Liver (tissue), 9 donors: ENCODE measurements around the gene CLPX. TPM values are rescaled to one million over a fixed set of nuclear protein-coding genes. Genes with fewer than 3 reads are reported as not detected.
"Not testable (repeated sequence)": the region's sequence is repeated elsewhere in the genome, so short reads cannot be mapped to it uniquely, and the experiment has no call there.

Experiments used
- DNase-seq: peaks from one replicate; pipeline ENCODE4 v3.0.0-alpha.2; 2017; ENCODE audit warnings: low spot score
- H3K27ac ChIP-seq, 2 donors: one replicate each; pipeline ENCODE4 v1.7.0; 2013; ENCODE audit warnings: inconsistent platforms in 2 of 2, low read length in 2 of 2, control low read depth in 1 of 2, low read depth in 1 of 2, mild to moderate bottlenecking in 1 of 2
- H3K27me3 ChIP-seq, 4 donors: one replicate each; pipeline versions ENCODE4 v1.6.1 to v1.7.0; 2013; ENCODE audit warnings: low read length in 3 of 4, inconsistent platforms in 1 of 4, mild to moderate bottlenecking in 1 of 4, moderate library complexity in 1 of 4; ENCODE audit not compliant: control insufficient read depth in 4 of 4, insufficient read depth in 4 of 4
- H3K36me3 ChIP-seq, 4 donors: one replicate each; pipeline versions ENCODE4 v1.6.1 to v1.7.0; 2013; ENCODE audit warnings: low read length in 3 of 4, mild to moderate bottlenecking in 3 of 4, low read depth in 1 of 4, moderate library complexity in 1 of 4; ENCODE audit not compliant: control insufficient read depth in 4 of 4, insufficient read depth in 3 of 4
- H3K4me1 ChIP-seq, 4 donors: one replicate each; pipeline versions ENCODE4 v1.6.1 to v1.7.0; 2013; ENCODE audit warnings: low read length in 3 of 4, mild to moderate bottlenecking in 3 of 4, moderate library complexity in 1 of 4; ENCODE audit not compliant: control insufficient read depth in 4 of 4, insufficient read depth in 4 of 4
- H3K4me3 ChIP-seq, 3 donors: one replicate each; pipeline versions ENCODE4 v1.6.1 to v1.7.0; 2013; ENCODE audit warnings: low read length in 3 of 3, control low read depth in 1 of 3, low read depth in 1 of 3, mild to moderate bottlenecking in 1 of 3
- H3K9ac ChIP-seq, 2 donors: one replicate each; pipeline ENCODE4 v1.7.0; 2013; ENCODE audit warnings: low read length in 2 of 2, mild to moderate bottlenecking in 2 of 2, moderate library complexity in 2 of 2, control low read depth in 1 of 2, low read depth in 1 of 2
- H3K9me3 ChIP-seq, 4 donors: one replicate each; pipeline versions ENCODE4 v1.6.1 to v1.7.0; 2013; ENCODE audit warnings: low read length in 3 of 4; ENCODE audit not compliant: control insufficient read depth in 4 of 4
- EGR1 ChIP-seq, 2 donors: IDR thresholded peaks; 2 replicates each; pipeline ENCODE4 v1.6.1; 2016 to 2018; ENCODE audit warnings: antibody characterized with exemption in 2 of 2, low read depth in 2 of 2
- FOXA1 ChIP-seq: IDR thresholded peaks from 2 replicates; pipeline ENCODE4 v1.6.1; 2016; ENCODE audit warnings: antibody characterized with exemption
- FOXA2 ChIP-seq: IDR thresholded peaks from 2 replicates; pipeline ENCODE4 v1.6.1; 2016; ENCODE audit warnings: antibody characterized with exemption
- GABPA ChIP-seq, 2 donors: IDR thresholded peaks in 1 of 2; conservative IDR thresholded peaks in 1 of 2; 2 replicates each; pipeline ENCODE4 v1.6.1; 2016; ENCODE audit warnings: antibody characterized with exemption in 2 of 2, mild to moderate bottlenecking in 1 of 2, moderate library complexity in 1 of 2
- HNF4A ChIP-seq, 2 donors: conservative IDR thresholded peaks; 2 replicates each; pipeline ENCODE4 v1.6.1; 2016; ENCODE audit warnings: antibody characterized with exemption in 2 of 2, mild to moderate bottlenecking in 2 of 2
- HNF4G ChIP-seq: IDR thresholded peaks from 2 replicates; pipeline ENCODE4 v1.6.1; 2016; ENCODE audit warnings: antibody characterized with exemption
- JUND ChIP-seq, 2 donors: IDR thresholded peaks; 2 replicates each; pipeline ENCODE4 v1.6.1; 2016; ENCODE audit warnings: antibody characterized with exemption in 2 of 2
- MAX ChIP-seq: IDR thresholded peaks from 2 replicates; pipeline ENCODE4 v1.6.1; 2016; ENCODE audit warnings: antibody characterized with exemption
- NR2F2 ChIP-seq: IDR thresholded peaks from 2 replicates; pipeline ENCODE4 v1.6.1; 2016; ENCODE audit warnings: antibody characterized with exemption
- RAD21 ChIP-seq, 2 donors: IDR thresholded peaks; 2 replicates each; pipeline ENCODE4 v1.6.1; 2016; ENCODE audit warnings: antibody characterized with exemption in 2 of 2, mild to moderate bottlenecking in 2 of 2
- RXRA ChIP-seq, 2 donors: IDR thresholded peaks; 2 replicates each; pipeline ENCODE4 v1.6.1; 2017 to 2018; ENCODE audit warnings: antibody characterized with exemption in 2 of 2, mild to moderate bottlenecking in 1 of 2
- SP1 ChIP-seq: IDR thresholded peaks from 2 replicates; pipeline ENCODE4 v1.6.1; 2018; ENCODE audit warnings: antibody characterized with exemption, mild to moderate bottlenecking
- TAF1 ChIP-seq: conservative IDR thresholded peaks from 2 replicates; pipeline ENCODE4 v1.6.1; 2016; ENCODE audit warnings: antibody characterized with exemption, mild to moderate bottlenecking
- YY1 ChIP-seq: IDR thresholded peaks from 2 replicates; pipeline ENCODE4 v1.6.1; 2016; ENCODE audit warnings: antibody characterized with exemption, mild to moderate bottlenecking
- ZBTB33 ChIP-seq: IDR thresholded peaks from 2 replicates; pipeline ENCODE4 v1.6.1; 2016; ENCODE audit warnings: antibody characterized with exemption
- WGBS: extraction: QIAGEN DNeasy Blood & Tissue Kit; methylation state at CpG from one replicate; pipeline ENCODE4 v1.1.7; 2013; 5-methylcytosine and 5-hydroxymethylcytosine counted together
- polyA plus RNA-seq, 2 donors: library from polyadenylated mRNA; stranded (reverse) in 1 of 2; unstranded in 1 of 2; fragments of 200-250 nt in 1 of 2; fragments of >200 nt in 1 of 2; fragmentation: Nextera tagmentation in 1 of 2; extraction: Ambion mirVana in 1 of 2; gene quantifications; one replicate each; pipeline versions ENCODE4 v1.2.1 to v1.2.3, GENCODE V29; 2013 to 2015
- total RNA-seq, 2 donors: library from RNA; depleted of rRNA; stranded (reverse); fragments of >200 nt; gene quantifications; one replicate each; pipeline ENCODE4 v1.2.3, GENCODE V29; 2014
- TF ChIP-seq, protein P1 (sequence below): IDR thresholded peaks from 2 replicates; pipeline ENCODE4 v1.6.1; 2016; ENCODE audit warnings: antibody characterized with exemption
- TF ChIP-seq, protein P2 (sequence below): IDR thresholded peaks from 2 replicates; pipeline ENCODE4 v1.6.1; 2016; ENCODE audit warnings: antibody characterized with exemption, mild to moderate bottlenecking
- TF ChIP-seq, protein P3 (sequence below): fragments of 150-350 bp; IDR thresholded peaks from 2 replicates; pipeline ENCODE4 v1.5.1; 2017; ENCODE audit warnings: improper control_type of control experiment, low read depth, low read length; ENCODE audit not compliant: missing input control
- donor health status: healthy.
- donor health status: healthy.
- donor health status: healthy.
- donor health status: healthy.
- donor health status: healthy.

The CLPX gene
- total and polyA plus RNA-seq, 4 donors, result 24.8 to 79.4 (median 41.0) TPM

DNA sequence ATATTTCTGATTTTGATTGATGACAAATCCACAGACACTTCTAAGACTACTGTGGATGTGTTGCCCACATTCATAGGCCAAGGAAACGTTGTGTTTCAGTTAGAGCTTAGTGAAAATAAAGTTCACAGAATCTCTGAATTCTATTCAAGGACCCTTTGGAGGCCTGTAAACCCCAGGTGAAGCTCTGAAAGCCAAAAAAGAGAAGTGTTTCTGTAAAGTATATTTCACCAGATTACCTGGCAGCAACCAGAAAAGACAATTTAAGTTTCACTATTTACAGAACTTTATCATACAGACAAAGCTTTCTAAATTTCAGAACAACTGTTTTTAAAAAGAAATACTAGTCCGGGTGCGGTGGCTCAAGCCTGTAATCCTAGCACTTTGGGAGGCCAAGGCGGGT is 2.6 kb downstream of the CLPX start:
- H3K9me3 ChIP-seq, result no peaks in the 10 kb centered on the region
- H3K9ac ChIP-seq, result peak overlapping the region in 1 of 2 donors; percentile 19
- H3K27ac ChIP-seq, result peak overlapping the region in 1 of 2 donors; percentile 0
- DNase-seq, result no peak
- peaks cover 2 to 20% (median 10%) of the 10 kb centered on the region in 4 donors for H3K36me3 ChIP-seq
- WGBS, result 70% methylated on average over 4 of the region's 4 CpGs
- TF ChIP-seq EGR1 (IDR thresholded peaks at IDR 0.05; ENCODE audit: low read depth in 2 of 2) (no peak), GABPA (IDR thresholded peaks at IDR 0.05 in 1 of 2, conservative IDR thresholded peaks at IDR 0.05 in 1 of 2) (no peak), SP1 (no peak), HNF4G (no peak)
- TF ChIP-seq, protein P1, sequence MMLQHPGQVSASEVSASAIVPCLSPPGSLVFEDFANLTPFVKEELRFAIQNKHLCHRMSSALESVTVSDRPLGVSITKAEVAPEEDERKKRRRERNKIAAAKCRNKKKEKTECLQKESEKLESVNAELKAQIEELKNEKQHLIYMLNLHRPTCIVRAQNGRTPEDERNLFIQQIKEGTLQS, result no peak
- peak overlapping the region in 1 of 3 donors; percentile 25 for H3K4me3 ChIP-seq
- no peaks in the 10 kb centered on the region for H3K27me3 ChIP-seq
- peaks cover 9 to 26% (median 20%) of the 10 kb centered on the region in 4 donors for H3K4me1 ChIP-seq

DNA sequence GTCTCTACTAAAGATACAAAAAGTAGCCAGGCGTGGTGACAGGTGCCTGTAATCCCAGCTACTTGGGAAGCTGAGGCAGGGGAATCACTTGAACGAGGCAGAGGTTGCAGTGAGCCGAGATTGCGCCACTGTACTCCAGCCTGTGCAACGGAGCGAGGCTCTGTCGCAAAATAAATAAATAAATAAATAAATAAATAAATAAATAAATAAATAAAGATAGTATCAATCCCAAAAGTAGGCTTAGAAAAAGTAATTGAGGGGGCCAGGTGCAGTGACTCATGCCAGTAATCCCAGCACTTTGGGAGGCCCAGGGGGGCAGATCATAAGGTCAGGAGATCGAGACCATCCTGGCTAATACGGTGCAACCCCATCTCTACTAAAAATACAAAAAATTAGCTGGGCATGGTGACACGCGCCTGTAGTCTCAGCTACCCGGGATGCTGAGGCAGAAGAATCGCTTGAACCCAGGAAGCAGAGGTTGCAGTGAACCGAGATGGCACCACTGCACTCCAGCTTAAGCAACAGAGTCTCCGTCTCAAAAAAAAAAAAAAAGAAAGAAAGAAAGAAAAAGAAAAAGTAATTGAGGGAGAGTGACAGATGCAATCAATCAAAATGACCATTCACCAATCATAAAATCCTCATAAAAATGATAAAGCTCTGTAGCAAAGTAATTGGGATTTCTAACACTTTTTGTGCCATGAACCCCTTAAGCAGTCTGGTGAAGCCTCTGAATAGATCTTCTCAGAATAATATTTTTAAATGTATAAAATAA is 3.4 kb downstream of the CLPX start:
- DNase-seq, H3K27ac ChIP-seq: not testable (repeated sequence)
- WGBS, result 72% methylated on average over 15 of the region's 15 CpGs

DNA sequence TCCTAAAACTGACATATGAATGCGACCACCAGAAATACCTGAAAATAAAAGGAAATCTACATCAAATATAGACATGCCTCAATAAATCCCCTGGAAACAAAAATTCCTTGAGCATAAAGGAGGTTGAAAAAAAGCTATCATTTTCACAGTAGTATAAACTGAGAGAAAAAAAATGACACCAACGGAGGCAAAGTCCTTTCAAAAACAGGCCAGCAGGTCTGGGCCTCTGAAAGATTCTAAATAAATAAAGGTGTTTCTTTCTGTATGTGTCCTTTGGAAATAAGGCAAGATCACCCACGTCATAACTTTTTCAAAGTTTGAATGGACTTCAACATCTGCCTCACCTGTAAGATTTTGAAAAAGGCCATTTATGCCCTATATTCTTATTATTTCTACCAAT is 5.0 kb downstream of the CLPX start:
- Histone ChIP-seq H3K9ac (peak overlapping the region in 1 of 2 donors; percentile 49), H3K9me3 (no peaks in the 10 kb centered on the region), H3K4me1 (peaks cover 10 to 20% (median 16%) of the 10 kb centered on the region in 4 donors), H3K36me3 (peaks cover 5 to 42% (median 20%) of the 10 kb centered on the region in 4 donors), H3K4me3 (no peak overlapping the region), H3K27ac (peak overlapping the region; percentile 65 to 78), H3K27me3 (no peaks in the 10 kb centered on the region)
- DNase-seq, result no peak
- 50% methylated on average over 3 of the region's 3 CpGs for whole genome bisulfite sequencing
- TF ChIP-seq, protein P2, sequence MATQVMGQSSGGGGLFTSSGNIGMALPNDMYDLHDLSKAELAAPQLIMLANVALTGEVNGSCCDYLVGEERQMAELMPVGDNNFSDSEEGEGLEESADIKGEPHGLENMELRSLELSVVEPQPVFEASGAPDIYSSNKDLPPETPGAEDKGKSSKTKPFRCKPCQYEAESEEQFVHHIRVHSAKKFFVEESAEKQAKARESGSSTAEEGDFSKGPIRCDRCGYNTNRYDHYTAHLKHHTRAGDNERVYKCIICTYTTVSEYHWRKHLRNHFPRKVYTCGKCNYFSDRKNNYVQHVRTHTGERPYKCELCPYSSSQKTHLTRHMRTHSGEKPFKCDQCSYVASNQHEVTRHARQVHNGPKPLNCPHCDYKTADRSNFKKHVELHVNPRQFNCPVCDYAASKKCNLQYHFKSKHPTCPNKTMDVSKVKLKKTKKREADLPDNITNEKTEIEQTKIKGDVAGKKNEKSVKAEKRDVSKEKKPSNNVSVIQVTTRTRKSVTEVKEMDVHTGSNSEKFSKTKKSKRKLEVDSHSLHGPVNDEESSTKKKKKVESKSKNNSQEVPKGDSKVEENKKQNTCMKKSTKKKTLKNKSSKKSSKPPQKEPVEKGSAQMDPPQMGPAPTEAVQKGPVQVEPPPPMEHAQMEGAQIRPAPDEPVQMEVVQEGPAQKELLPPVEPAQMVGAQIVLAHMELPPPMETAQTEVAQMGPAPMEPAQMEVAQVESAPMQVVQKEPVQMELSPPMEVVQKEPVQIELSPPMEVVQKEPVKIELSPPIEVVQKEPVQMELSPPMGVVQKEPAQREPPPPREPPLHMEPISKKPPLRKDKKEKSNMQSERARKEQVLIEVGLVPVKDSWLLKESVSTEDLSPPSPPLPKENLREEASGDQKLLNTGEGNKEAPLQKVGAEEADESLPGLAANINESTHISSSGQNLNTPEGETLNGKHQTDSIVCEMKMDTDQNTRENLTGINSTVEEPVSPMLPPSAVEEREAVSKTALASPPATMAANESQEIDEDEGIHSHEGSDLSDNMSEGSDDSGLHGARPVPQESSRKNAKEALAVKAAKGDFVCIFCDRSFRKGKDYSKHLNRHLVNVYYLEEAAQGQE, result peak; percentile 19
- TF ChIP-seq FOXA1 (no peak), EGR1 (IDR thresholded peaks at IDR 0.05; ENCODE audit: low read depth in 2 of 2) (no peak), HNF4A (conservative IDR thresholded peaks at IDR 0.05) (peak; percentile 65 to 80), RXRA (IDR thresholded peaks at IDR 0.05) (peak in 1 of 2 donors; percentile 28), TAF1 (no peak), GABPA (IDR thresholded peaks at IDR 0.05 in 1 of 2, conservative IDR thresholded peaks at IDR 0.05 in 1 of 2) (no peak), HNF4G (peak; percentile 9), JUND (IDR thresholded peaks at IDR 0.05) (peak in 1 of 2 donors; percentile 35), NR2F2 (no peak), RAD21 (IDR thresholded peaks at IDR 0.05) (peak in 1 of 2 donors; percentile 7), ZBTB33 (no peak), SP1 (peak; percentile 43), YY1 (peak; percentile 35), MAX (no peak), FOXA2 (no peak)
- TF ChIP-seq, protein P3, sequence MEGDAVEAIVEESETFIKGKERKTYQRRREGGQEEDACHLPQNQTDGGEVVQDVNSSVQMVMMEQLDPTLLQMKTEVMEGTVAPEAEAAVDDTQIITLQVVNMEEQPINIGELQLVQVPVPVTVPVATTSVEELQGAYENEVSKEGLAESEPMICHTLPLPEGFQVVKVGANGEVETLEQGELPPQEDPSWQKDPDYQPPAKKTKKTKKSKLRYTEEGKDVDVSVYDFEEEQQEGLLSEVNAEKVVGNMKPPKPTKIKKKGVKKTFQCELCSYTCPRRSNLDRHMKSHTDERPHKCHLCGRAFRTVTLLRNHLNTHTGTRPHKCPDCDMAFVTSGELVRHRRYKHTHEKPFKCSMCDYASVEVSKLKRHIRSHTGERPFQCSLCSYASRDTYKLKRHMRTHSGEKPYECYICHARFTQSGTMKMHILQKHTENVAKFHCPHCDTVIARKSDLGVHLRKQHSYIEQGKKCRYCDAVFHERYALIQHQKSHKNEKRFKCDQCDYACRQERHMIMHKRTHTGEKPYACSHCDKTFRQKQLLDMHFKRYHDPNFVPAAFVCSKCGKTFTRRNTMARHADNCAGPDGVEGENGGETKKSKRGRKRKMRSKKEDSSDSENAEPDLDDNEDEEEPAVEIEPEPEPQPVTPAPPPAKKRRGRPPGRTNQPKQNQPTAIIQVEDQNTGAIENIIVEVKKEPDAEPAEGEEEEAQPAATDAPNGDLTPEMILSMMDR, result no peak
- TF ChIP-seq, protein P1, result no peak

More for the DNA sequence above, 3.4 kb downstream of the CLPX start:
- not testable (repeated sequence) for H3K27me3 ChIP-seq, H3K9me3 ChIP-seq, H3K9ac ChIP-seq, H3K4me3 ChIP-seq
- Histone ChIP-seq H3K36me3 (peaks cover 5 to 28% (median 15%) of the 10 kb centered on the region in 4 donors), H3K4me1 (peaks cover 9 to 26% (median 20%) of the 10 kb centered on the region in 4 donors)
